Hypothalamus (tissue), 51 donors: ENCODE data around the gene STK16.

Experiments used
- DNase-seq, 51 donors: peaks; one replicate each; lab custom pipeline; 2025; lab: John Stamatoyannopoulos, UW

STK16 gene

DNA sequence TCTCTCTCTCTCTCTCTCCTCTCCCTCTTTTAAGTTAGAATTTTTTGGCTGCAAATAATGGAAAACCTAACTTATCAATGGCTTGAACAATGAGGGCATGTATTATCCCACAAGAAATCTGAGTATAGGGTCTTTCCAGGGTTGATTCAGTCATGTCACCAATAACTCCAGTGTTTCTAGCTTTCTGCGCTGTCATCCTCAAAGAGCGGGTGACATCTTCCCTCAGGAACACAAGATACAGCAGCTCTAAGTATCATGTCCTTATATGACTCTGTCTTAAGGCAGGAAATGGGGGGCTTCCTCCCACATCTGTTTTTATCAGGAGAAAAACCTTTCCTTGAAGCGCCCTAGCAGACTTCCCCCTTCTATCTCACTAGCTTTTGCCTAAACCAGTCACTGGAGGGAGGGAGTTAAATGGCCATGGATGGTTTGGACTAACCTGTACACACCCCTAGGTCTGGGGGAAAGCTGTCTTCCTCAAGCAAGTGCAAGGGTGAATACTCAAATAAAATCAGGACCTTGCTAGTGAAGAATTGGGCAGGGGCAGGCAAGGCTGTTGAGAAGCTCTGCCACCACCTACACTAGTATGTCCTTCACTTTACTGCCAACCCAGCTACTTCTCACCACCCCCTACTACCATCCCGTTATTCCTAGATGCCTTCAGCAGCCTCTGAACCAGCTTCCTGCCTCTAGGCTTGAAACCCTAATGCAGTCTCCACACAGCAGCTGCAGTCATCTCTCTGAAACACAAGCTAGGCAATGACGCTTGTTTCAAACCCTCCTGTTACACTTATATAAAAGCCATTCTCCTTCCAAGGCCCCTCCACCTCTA is 16.0 kb downstream of the STK16 start:
- no peak for DNase-seq

DNA sequence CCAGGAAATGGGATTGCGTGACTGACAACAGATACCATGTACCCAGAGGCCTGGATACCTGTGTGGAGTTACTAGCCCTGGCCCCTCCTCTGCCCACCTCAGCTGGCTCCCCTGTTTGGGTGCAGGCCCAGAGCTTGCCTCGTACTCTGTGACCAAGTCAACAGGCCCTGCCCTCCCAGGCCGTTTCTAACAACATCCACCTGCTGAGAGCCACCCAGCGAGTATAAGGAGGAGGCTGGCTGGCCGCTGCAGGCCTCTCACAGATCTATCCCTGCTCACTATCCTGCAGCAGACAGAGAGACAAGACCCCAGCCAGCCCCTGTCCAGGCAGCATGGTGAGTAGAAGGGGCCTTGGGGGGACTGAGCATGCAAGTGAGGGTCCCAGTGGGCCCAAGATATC is 21.0 kb downstream of the STK16 start:
- DNase-seq: no peak

DNA sequence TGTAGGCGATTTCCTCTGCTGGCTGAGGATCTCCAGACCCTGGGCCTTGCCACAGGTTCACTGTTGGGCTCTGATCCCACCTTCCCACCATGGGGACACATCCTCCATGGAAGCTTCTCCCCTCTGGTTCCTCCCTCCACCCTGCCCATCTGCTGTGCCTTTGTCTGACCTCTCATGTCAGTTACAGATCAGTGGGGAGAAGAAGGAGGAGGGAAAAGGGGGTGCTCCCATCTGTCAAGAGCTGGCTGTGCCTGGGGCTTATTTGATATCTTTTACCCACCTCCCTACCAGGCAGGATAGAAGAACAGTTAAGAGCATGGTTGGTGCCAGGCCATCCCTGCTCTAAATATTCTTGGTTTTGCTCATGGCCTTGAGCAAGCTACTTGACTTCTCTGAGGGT is 21.6 kb downstream of the STK16 start:
- DNase-seq: no peak

DNA sequence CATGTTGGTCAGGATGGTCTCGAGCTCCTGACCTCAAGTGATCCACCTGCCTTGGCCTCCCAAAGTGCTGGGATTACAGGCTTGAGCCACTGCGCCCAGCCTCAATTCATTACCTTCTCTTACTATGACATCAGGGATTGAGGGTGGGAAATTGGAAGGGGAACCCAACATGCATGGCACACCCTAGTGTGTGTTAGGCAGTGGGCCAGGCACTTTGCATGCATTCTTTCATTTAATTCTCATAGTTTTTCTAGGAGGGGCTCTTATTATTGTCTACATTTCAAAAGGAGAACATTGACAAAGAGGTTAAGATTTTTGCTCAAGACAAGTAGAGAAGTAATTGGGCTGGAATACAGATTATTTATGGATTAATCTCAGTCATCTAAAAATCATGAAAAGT is 23.0 kb downstream of the STK16 start:
- DNase-seq: no peak

- DNase-seq: no peak
Observed at GRCh38 chr2:219269362-219270054, 24.2 kb downstream of the STK16 start.

- no peak for DNase-seq
Observed at GRCh38 chr2:219270055-219270372, 24.7 kb downstream of the STK16 start.

DNA sequence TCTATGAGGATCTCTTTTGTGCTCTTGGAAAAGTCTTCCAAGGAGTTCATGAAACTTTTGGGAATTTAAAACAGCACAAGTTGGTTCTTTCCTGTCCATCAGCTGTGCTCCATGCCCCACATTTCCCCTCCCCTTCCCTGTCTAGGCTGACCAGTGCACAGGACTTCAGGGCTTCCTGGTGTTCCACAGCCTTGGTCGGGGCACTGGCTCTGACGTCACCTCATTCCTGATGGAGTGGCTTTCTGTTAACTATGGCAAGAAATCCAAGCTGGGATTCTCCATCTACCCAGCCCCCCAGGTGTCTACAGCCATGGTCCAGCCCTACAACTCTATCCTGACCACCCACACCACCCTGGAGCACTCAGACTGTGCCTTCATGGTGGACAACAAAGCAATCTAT is 25.7 kb downstream of the STK16 start:
- no peak for DNase-seq

GRCh38 chr2:219272356-219272755 is 27.1 kb downstream of the STK16 start:
- DNase-seq: no peak

GRCh38 chr2:219272995-219273394 is 27.7 kb downstream of the STK16 start:
- no peak for DNase-seq

- DNase-seq: no peak
Observed at GRCh38 chr2:219273937-219274336, 28.7 kb downstream of the STK16 start.

DNA sequence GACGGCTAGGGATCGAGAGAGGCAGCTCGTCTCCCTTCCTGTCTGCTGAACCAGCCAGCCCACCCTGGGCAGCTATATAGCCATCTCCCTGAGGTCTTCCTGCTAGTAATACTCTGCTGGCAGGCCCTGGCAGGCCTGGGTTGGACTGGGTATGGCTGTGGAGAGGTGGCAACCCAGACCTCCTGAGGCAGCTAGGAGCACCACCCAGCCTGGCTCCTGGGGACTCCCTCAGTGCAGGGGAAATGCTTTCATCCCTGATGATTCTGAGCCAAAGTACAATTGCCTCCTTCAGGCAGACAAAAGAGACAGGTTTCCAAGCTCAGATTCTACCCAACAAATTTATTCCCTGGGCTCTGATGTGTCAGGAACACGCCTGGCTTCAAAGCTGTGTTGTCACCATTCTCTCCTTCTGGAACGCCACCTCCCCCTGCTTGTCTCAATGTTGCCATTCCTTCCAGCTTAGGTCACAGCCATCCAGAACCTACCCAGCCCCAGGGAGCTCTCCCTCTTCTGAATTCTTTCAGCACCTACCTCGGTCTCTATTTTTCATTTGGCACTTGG is 29.2 kb downstream of the STK16 start:
- no peak for DNase-seq

GRCh38 chr2:219277703-219278654 is 32.7 kb downstream of the STK16 start:
- DNase-seq: peak in 49 of 51 donors; percentile 29 to 91 (median 67)

- DNase-seq: no peak
Observed at GRCh38 chr2:219278655-219279150, 33.4 kb downstream of the STK16 start.

GRCh38 chr2:219279151-219279915 is 34.1 kb downstream of the STK16 start, which contains the start of gene DNAJB2:
TSS of gene DNAJB2 (plus strand) at chr2:219279366. CDS start at chr2:219279834, 468 bp downstream.
- peak; percentile 71 to 99 (median 98) for DNase-seq

- peak in 2 of 51 donors; percentile 44 to 66 for DNase-seq
Observed at GRCh38 chr2:219279916-219280516, 34.7 kb downstream of the STK16 start.

DNA sequence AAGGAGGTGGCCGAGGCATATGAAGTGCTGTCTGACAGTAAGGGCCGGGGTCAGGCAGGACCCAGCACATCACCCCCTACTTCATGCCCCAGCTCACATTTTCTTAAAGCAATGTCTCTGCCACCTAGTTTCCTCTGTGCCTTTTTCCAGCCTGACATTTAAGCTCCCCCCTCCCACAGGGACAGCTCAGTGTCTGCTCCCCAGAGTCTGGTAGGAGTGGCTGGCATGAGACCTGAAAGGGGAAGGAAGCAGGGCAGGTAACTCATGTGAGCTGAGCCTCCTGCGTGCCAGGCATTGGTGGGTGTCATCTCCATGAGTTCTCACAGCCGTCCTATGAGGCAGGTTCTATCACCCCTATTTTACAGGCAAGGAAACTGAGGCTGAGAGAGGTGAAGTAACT is 35.4 kb downstream of the STK16 start:
- peak in 2 of 51 donors; percentile 40 to 53 for DNase-seq

DNA sequence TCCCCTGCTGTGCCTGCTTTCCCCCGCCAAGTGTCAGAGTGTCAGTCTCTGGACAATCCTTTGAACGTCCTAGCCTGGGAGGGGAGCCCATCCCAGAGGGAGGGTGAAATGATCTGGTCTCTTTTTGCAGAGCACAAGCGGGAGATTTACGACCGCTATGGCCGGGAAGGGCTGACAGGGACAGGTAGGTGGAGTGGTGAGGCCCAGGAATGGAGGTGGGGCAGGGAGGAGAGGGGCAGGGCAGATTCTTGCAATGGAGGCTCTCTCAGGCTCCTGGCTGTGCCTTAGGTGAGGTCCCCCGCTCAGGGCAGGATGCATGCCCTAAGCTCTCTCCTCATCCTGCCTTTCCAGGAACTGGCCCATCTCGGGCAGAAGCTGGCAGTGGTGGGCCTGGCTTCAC is 36.3 kb downstream of the STK16 start:
- peak in 1 of 51 donors; percentile 22 for DNase-seq

DNA sequence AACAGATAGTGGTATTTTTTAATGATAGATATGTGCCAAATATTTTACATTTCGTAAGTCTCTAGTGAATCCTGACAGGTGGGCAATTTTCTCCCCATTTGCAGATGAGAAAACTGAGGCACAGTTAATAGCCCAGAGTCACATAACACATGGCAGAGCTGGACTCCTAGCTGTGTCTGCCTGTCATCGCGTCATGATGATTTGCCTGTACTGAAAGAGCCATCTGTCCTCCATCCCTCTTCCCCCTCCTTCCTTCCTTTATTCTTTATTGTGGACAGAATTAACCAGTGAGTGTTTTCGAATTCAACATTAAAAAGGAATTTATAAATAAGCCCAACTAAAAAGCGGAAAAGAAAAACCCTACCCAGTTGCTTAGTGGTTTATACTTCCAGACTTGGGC is 37.1 kb downstream of the STK16 start:
- DNase-seq: peak in 18 of 51 donors; percentile 5 to 71 (median 44)

DNA sequence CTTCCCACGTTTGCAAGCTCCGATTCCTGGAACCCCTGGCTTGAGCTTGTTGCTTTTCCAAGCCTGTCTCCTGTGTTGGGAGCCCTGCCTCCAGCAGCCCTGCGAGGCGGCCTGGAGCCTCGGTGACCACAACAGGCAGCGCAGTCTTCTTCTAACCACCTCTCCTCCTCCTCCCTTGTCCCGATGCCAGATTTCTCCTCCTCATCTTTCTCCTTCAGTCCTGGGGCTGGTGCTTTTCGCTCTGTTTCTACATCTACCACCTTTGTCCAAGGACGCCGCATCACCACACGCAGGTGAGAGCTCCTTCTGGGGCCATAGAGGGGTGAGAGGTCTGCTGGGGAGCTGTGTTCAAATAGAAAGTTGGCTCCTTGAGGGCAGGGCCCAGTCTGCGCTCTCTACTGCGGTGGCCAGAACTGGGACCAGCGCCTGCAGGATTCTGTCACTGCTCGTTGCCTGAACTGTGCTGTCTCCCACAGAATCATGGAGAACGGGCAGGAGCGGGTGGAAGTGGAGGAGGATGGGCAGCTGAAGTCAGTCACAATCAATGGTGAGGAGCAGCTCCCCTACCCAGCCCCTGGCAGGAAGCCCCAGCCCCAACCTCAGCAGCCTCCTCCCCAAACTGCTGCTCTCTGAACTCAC is 37.8 kb downstream of the STK16 start:
- peak in 5 of 51 donors; percentile 13 to 55 (median 32) for DNase-seq
